Mesendoderm (in vitro differentiated cells): Measurements from ENCODE around the gene SLC38A4.
"Not testable (repeated sequence)": the region's sequence is repeated elsewhere in the genome, so short reads cannot be mapped to it uniquely, and the experiment has no call there.

Experiments
- DNase-seq: peaks from one replicate; pipeline ENCODE4 v3.0.0; 2013
- H2AK5ac ChIP-seq: 2 replicates; pipeline ENCODE4 v1.6.1; 2013; ENCODE audit warnings: low read length, inconsistent platforms
- H2BK120ac ChIP-seq: 2 replicates; pipeline ENCODE4 v1.6.1; 2013; ENCODE audit warnings: low read depth, mild to moderate bottlenecking, low read length, moderate library complexity, mixed read lengths
- H2BK15ac ChIP-seq: replicated peaks from 2 replicates; pipeline ENCODE4 v1.6.1; 2013; ENCODE audit warnings: low read depth, mild to moderate bottlenecking, moderate library complexity
- H2BK5ac ChIP-seq: 2 replicates; pipeline ENCODE4 v1.6.1; 2013; ENCODE audit warnings: low read length, inconsistent platforms
- H3K18ac ChIP-seq: 2 replicates; pipeline ENCODE4 v1.6.1; 2013; ENCODE audit warnings: mild to moderate bottlenecking, low read length, mixed read lengths
- H3K23ac ChIP-seq: one replicate; pipeline ENCODE4 v1.6.1; 2013; ENCODE audit warnings: low read length
- H3K27ac ChIP-seq: 2 replicates; pipeline ENCODE4 v1.5.1; 2013; ENCODE audit warnings: low read depth, mild to moderate bottlenecking, inconsistent platforms, low read length, moderate library complexity
- H3K27me3 ChIP-seq: 2 replicates; pipeline ENCODE4 v1.6.1; 2013; ENCODE audit warnings: low read length, control low read depth, mild to moderate bottlenecking, inconsistent platforms; ENCODE audit not compliant: insufficient read depth, poor library complexity
- H3K36me3 ChIP-seq: 2 replicates; pipeline ENCODE4 v1.6.1; 2013; ENCODE audit warnings: low read length, inconsistent platforms; ENCODE audit not compliant: control insufficient read depth, insufficient read depth
- H3K4ac ChIP-seq: one replicate; pipeline ENCODE4 v1.6.1; 2013; ENCODE audit warnings: low read depth, mild to moderate bottlenecking, low read length, moderate library complexity
- H3K4me1 ChIP-seq: 2 replicates; pipeline ENCODE4 v1.6.1; 2013; ENCODE audit warnings: low read depth, low read length, inconsistent platforms; ENCODE audit not compliant: control insufficient read depth
- H3K4me2 ChIP-seq: 2 replicates; pipeline ENCODE4 v1.6.1; 2013; ENCODE audit warnings: low read length
- H3K4me3 ChIP-seq: 2 replicates; pipeline ENCODE4 v1.5.1; 2013; ENCODE audit warnings: mild to moderate bottlenecking, low read length
- H3K56ac ChIP-seq: one replicate; pipeline ENCODE4 v1.6.1; 2013; ENCODE audit warnings: low read length
- H3K79me1 ChIP-seq: 2 replicates; pipeline ENCODE4 v1.6.1; 2013; ENCODE audit warnings: low read length, inconsistent platforms
- H3K79me2 ChIP-seq: 2 replicates; pipeline ENCODE4 v1.6.1; 2013; ENCODE audit warnings: mild to moderate bottlenecking, low read length; ENCODE audit not compliant: control insufficient read depth, insufficient read depth
- H3K9ac ChIP-seq: 2 replicates; pipeline ENCODE4 v1.6.1; 2013; ENCODE audit warnings: low read length, inconsistent platforms
- H4K5ac ChIP-seq: one replicate; pipeline ENCODE4 v1.6.1; 2013; ENCODE audit warnings: low read length
- H4K8ac ChIP-seq: one replicate; pipeline ENCODE4 v1.6.1; 2013; ENCODE audit warnings: low read depth, mild to moderate bottlenecking, control low read depth, low read length, moderate library complexity
- whole genome bisulfite sequencing: extraction: QIAGEN DNeasy Blood & Tissue Kit; methylation state at CpG from one replicate; pipeline ENCODE4 v1.1.7; 2013; ENCODE audit warnings: low lambda C conversion rate, missing lambda C conversion rate; ENCODE audit not compliant: insufficient coverage; ENCODE audit errors: extremely low coverage; 5-methylcytosine and 5-hydroxymethylcytosine counted together

The SLC38A4 gene

GRCh38 chr12:46744283-46744682 lies 81.5 kb downstream of the SLC38A4 start:
- Histone ChIP-seq H3K4me1 (no peaks in the 10 kb centered on the region), H2BK5ac (no peak overlapping the region), H3K79me1 (no peaks in the 10 kb centered on the region), H3K9ac (no peak overlapping the region), H3K27ac (no peak overlapping the region), H3K4me3 (no peak overlapping the region), H3K56ac (no peak overlapping the region), H3K4ac (no peak overlapping the region), H2AK5ac (no peak overlapping the region), H4K5ac (no peak overlapping the region), H3K79me2 (no peaks in the 10 kb centered on the region), H4K8ac (no peak overlapping the region), H3K23ac (no peak overlapping the region), H3K4me2 (no peak overlapping the region), H3K36me3 (no peaks in the 10 kb centered on the region), H2BK15ac (no peak overlapping the region), H3K18ac (no peak overlapping the region), H2BK120ac (no peak overlapping the region), H3K27me3 (no peaks in the 10 kb centered on the region)
- no peak for DNase-seq
- WGBS = no CpG with 5 or more reads among the region's 3 CpGs

- Histone ChIP-seq H3K27me3 (no peaks in the 10 kb centered on the region), H3K23ac (no peak overlapping the region), H3K9ac (no peak overlapping the region), H3K56ac (no peak overlapping the region), H2BK15ac (no peak overlapping the region), H2BK120ac (no peak overlapping the region), H4K5ac (no peak overlapping the region), H3K36me3 (no peaks in the 10 kb centered on the region), H3K79me1 (no peaks in the 10 kb centered on the region), H2AK5ac (no peak overlapping the region), H4K8ac (no peak overlapping the region), H2BK5ac (no peak overlapping the region), H3K27ac (no peak overlapping the region), H3K79me2 (no peaks in the 10 kb centered on the region), H3K4me2 (no peak overlapping the region), H3K4me3 (no peak overlapping the region), H3K4ac (no peak overlapping the region), H3K18ac (no peak overlapping the region), H3K4me1 (no peaks in the 10 kb centered on the region)
- DNase-seq = no peak
Measured at GRCh38 chr12:46743456-46743855, 82.3 kb downstream of the SLC38A4 start.

- H3K4me1 ChIP-seq, DNase-seq: not testable (repeated sequence)
- WGBS = no CpG with 5 or more reads among the region's 1 CpG
Measured at GRCh38 chr12:46742271-46742670, 83.5 kb downstream of the SLC38A4 start.

GRCh38 chr12:46725332-46725731 lies 100.5 kb downstream of the SLC38A4 start:
- no peaks in the 10 kb centered on the region for H3K4me1 ChIP-seq
- no peak overlapping the region for H4K8ac ChIP-seq
- no peak overlapping the region for H3K4ac ChIP-seq
- no peak overlapping the region for H2BK15ac ChIP-seq
- H3K4me3 ChIP-seq = no peak overlapping the region
- no peak overlapping the region for H2BK120ac ChIP-seq
- no peaks in the 10 kb centered on the region for H3K36me3 ChIP-seq
- no peaks in the 10 kb centered on the region for H3K27me3 ChIP-seq
- no peak overlapping the region for H3K9ac ChIP-seq
- DNase-seq = no peak
- H3K79me2 ChIP-seq = no peaks in the 10 kb centered on the region
- no peak overlapping the region for H2BK5ac ChIP-seq
- no peak overlapping the region for H2AK5ac ChIP-seq
- WGBS = no CpG with 5 or more reads among the region's 2 CpGs
- H3K23ac ChIP-seq = no peak overlapping the region
- H3K56ac ChIP-seq = no peak overlapping the region
- no peak overlapping the region for H3K27ac ChIP-seq
- no peaks in the 10 kb centered on the region for H3K79me1 ChIP-seq
- H3K18ac ChIP-seq = no peak overlapping the region
- no peak overlapping the region for H4K5ac ChIP-seq
- no peak overlapping the region for H3K4me2 ChIP-seq

More at GRCh38 chr12:46742271-46742670, 83.5 kb downstream of the SLC38A4 start:
- H3K56ac ChIP-seq, H3K18ac ChIP-seq, H3K79me2 ChIP-seq, H2BK5ac ChIP-seq, H2BK120ac ChIP-seq, H3K4me3 ChIP-seq, H3K4me2 ChIP-seq, H4K8ac ChIP-seq, H3K36me3 ChIP-seq, H3K79me1 ChIP-seq, H3K23ac ChIP-seq, H3K27me3 ChIP-seq, H2AK5ac ChIP-seq, H4K5ac ChIP-seq, H3K9ac ChIP-seq, H3K27ac ChIP-seq, H2BK15ac ChIP-seq, H3K4ac ChIP-seq: not testable (repeated sequence)

GRCh38 chr12:46723629-46724419 lies 102.0 kb downstream of the SLC38A4 start:
- Histone ChIP-seq H3K4ac (no peak overlapping the region), H3K79me1 (no peaks in the 10 kb centered on the region), H2AK5ac (no peak overlapping the region), H3K27me3 (no peaks in the 10 kb centered on the region), H4K8ac (no peak overlapping the region), H2BK5ac (no peak overlapping the region), H3K27ac (no peak overlapping the region), H3K4me3 (no peak overlapping the region), H3K23ac (no peak overlapping the region), H2BK120ac (no peak overlapping the region), H4K5ac (no peak overlapping the region), H3K79me2 (no peaks in the 10 kb centered on the region), H3K9ac (no peak overlapping the region), H3K4me1 (no peaks in the 10 kb centered on the region), H3K36me3 (no peaks in the 10 kb centered on the region), H2BK15ac (no peak overlapping the region), H3K18ac (no peak overlapping the region), H3K56ac (no peak overlapping the region), H3K4me2 (no peak overlapping the region)
- WGBS = no CpG with 5 or more reads among the region's 3 CpGs
- no peak for DNase-seq
